NOMO-1 treated with DMSO at 0.1 percent for 48 hours (cell line): Measurements from ENCODE around the gene RPS10.

Experiments used
- DNase-seq: peaks from one replicate; lab custom pipeline; 2025; ENCODE audit not compliant: unreplicated experiment; lab: John Stamatoyannopoulos, UW

Gene RPS10

DNA sequence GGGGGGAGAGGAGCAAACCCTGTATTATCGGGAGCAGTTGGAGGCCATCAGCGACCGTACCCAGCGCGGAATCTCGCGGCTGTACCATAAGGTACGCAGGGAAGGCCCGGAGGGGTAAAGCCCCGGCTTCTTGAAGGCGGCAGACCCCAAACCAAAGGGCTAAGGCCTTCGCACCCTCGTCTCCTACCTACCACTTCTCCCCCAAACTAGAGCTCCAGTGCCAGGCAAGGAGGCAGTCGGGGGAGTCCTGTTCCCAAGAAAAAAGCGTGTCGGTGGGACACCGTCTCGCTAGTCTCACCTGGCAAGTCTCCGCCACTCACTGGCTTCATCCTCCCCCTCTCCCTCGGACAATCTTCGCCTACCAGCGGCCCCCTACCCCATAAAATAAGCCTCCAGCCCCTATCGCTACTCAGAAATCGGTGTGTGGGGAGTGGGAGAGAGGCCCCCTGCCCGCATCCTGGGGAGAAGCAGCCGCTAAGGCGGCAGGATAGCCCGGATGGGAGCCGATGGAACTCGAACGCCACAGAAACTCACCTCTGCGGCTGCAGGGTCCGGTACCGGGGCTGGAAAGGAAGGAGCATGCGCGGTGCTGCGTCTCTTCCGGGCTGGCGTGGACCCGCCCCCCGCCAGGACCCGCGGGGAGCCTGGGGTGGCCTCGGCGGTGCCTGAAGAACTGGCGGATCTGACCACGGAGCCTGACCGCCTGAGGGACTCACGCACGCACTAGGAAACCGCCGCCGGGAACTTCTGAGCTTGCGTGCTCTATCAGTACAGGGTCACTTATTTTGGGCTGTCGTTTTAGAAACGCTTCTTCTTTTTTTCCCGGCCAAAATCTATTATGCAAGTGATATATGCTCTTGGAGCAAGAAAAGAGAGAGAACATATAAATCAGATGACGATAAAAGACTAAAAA is at the start of gene RPS10:
RPS10 (minus strand) TSS at position 572 of the 913 bp plus-strand sequence. CDS start 848 bp downstream, outside the sequence.
- DNase-seq, result peak; percentile 87

DNA sequence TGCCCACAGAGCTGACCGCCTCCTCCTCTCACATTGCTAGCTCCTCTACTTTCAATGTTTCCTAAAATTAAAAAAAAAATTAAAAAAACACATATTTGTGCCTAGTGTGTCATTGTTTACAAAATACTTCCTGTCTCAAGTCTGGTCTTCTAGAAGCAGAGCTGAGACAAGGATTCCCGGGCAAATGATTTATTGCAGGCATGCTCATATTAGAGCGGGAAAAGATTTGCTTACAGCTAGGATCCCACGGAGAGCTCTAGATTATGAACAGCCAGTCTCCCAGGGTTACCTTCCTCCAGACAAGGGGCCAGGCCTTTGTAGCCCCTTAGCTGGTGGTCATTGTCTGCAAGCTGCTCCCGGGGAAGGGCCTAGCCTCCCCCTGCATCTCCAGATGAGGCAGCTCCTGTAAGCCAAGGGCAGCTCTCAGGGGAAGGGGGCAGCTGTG is 49.4 kb upstream of the RPS10 start:
- DNase-seq, result no peak

DNA sequence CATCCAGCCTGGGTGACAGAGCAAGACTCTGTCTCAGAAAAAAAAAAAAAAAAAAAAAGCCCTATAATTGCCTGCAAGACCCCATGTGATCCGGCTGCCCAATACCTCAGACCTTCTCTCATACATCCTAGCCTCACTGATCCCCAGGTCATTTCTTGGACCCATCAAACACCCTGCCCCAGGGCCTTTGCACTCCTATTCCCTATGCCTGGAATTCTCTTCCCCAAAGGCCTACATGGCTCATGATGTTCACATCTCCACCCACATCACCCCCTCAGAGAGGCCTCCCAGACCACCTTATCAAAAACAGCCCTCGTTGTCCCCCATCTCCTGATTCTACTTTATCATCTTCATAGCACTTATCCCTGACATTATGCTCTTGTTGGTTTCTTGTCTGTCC is 48.9 kb upstream of the RPS10 start:
- DNase-seq, result no peak

DNA sequence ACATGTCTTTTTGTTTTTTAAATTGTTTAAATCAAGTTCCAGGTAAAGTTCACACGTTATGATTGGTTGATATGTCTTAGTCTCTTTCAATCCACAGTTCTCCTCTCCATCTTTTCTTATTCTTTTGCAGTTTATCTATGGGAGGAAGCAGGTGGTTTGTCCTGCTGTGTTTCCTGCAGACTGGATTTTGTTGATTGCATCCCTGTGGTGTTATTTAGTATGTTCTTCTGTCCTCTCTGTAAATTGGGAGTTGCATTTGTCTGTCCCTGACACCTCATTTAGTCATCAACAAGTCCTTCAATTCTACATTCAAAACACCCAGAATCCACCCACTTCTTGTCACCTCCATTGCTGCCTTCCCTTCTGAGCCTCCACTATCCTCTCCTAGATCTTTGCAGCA is 48.1 kb upstream of the RPS10 start:
- no peak for DNase-seq

DNA sequence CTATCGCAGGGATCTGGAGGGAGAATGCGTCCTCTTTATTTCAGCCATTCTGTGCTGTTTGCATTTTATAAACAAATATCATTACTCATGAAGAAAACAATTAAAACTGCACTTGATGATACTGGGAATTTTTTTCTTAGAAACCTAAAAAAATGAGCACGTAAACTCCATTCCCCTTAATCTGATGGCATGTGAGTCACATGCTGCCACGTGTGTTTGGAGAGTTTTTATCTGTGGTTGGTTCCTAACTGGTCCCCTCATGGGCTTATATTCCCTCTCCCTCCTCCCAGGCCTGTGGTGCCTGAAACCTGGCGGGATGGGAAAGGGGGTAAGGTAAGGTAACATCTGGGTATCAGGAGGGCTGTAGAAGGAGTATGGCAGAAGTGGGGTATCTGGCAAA is 46.6 kb upstream of the RPS10 start:
- no peak for DNase-seq

DNA sequence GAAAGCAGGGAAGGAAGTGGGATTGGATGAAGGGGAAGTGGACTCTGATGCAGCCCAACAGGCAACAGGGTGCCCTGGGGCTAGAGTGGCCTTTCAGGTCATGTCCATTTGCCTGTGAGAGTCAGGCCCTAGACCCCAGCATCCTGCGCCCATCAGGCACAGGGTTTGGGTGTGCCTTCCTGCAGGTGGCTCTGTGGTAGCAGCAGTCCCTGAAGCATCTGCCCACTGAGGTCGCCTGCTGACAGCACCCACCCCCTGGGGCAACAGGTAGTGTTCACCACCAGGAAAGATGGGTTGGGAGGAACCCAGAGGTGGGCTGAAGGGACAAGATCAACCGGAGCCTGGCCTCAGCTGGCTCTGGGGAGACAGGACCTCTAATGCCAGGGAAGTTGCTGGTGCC is 43.6 kb upstream of the RPS10 start:
- no peak for DNase-seq

DNA sequence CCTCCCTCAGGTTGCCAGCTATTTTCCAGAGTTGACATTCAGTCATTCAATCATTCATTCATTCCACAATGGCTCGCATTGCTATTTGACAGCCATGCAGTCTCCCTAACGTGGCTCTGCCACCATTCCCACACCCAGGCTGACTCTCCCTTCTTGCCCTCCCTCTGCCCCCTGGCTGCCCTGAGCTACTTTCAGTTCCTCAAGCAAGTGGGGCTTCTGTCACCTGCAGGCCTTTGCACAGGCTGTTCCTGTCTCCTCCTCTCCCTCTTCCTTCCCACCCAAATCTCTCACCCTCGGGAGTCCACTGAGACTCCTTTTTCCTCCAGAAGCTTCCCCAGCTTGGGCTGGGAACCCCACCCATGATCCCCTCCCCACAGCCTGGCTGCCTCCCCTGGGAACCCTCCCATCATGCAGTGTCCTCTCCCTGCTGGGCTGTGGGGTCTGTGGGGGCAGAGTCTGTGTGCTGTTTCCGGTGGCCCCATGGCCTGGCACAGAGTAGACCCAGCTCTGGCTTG is 42.6 kb upstream of the RPS10 start:
- peak; percentile 70 for DNase-seq

DNA sequence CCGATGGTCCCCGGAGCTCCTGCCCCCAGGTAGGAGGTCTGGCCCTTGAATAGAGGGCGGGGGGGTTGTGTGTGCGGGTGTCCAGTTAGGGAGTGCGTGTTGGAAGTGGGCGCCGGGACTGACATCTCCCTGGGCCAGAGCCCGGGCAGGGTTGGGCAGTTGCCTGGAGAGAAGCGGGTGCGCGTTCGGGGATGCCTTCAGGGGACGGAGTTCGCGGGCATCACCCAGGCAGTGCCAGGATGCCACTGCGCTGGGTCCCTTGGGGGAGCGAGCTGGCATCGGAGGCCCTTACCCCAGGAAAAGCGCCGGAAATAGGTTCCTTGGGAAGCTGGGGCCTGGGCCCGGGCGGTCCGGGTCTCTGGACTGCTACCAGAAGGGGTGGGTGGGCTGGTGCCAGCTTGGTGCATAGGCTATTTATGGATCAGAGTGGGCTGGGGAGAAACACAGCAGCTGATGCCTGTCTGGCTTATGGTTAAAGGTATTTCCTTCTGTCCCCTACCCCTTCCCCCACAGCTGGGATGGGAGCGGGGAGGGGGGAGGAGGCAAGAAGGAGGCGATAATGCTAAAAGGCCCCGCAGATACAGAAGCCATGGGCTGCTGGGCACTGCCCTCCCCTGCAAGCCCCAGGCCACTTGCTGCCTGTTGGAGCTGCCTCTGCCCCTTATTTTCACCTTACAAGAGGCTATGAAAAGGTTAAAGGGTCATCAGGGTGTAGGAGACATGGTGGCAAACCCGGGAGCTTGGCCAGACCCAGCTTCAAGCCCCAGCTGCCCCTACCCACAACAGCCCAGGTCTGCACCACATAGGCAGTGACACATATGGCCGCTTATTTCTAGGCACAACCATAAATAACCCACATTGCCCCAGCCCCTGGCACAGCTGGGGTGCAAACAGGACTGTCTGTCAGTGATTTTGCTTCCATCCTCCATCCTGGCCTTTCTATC is 40.6 kb upstream of the RPS10 start:
- DNase-seq, result no peak

DNA sequence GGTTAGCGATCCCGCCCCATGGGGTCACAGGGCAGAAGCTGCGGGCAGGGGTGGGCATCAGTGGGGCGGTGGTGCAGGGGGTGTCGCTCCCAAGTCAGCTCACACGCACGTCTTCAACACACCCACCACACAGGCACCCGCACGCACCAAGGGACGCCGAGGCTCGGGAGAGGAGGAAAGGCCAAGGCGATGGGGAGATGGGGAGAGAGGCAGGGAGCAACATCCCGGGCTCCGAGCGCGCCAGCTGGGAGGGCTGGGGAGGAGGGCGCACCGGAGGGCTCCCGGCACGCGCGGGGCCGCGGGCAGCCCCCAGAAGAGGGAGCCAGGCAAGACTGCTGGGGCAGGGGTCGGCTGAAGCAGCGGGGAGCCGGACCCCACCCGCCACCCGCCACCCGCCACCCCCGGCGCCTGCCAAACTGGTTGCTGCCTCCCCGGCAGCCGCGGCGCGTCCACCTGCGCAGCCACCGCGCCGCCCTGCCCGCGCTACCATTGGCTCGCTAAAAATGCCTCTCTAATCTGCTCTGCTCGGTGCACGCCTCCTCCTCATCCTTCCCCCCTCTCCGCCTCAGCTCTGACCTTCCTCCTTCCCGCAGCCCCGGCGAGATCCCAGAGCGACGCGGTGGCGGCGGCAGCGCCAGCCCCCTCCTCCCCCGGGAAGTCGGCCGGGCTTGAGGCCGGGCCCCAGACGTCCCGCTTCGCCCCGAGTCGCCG is 39.8 kb upstream of the RPS10 start, which contains the start of gene PACSIN1:
PACSIN1 (plus strand) TSS at position 546 of the 711 bp plus-strand sequence. CDS start 60,230 bp downstream, outside the sequence.
- DNase-seq, result peak; percentile 8

DNA sequence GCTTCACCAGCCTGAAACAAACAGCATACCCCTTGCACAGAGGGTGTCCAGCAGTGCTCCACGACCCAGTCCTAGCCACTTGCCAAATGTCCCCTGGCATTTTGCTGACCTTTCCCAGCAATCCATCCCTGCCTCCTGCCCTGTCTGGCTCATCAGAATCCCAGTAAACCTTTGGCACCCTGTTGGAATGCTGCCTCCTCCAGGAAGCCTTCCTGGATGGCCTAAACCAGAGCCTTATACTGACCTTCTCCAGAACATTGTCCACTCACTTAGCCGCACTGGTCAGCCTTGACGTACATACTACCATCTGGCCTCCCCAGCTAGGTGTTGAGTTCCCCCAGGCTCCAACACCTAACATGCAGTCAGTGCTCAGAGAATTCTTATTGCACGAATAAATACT is 38.0 kb upstream of the RPS10 start:
- DNase-seq, result no peak

DNA sequence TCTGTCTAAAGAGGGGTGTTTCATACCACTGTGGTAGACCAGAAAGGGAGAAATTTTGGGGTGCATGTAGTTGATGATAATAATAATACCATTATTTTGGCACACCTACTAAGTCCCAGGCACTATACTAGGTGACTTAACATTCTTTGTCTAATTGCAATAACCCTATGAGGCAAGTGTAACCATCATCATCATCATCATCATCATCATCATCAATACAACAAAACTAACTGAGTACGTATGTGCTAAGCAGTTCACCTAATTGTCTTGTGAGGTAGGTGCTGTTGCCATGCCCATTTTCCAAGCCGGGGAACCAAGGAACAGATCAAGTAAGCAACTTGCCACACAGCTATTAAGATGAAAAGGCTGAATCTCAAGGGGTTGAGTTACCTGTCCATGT is 37.4 kb upstream of the RPS10 start:
- DNase-seq, result no peak

DNA sequence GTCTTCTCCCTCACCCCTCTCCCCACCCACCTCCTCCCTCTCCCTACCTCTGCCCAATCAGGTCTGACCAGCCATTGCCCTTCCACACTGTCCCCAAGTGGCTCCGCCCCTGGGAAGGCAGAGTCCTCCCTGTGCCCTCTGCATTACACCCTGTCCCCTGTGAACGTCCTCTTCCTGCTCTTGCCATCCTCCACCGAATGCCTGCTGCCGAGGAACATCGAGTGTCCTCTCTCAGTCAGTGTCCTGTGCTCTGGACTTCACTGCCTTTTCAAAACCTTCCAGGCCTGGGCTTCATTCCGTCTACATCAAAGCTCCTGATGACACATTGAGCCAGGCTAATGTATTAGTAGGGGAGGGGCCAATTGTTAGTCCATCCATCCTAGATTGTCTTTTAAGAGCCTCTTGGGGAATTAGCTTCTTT is 36.7 kb upstream of the RPS10 start:
- DNase-seq, result peak; percentile 9

DNA sequence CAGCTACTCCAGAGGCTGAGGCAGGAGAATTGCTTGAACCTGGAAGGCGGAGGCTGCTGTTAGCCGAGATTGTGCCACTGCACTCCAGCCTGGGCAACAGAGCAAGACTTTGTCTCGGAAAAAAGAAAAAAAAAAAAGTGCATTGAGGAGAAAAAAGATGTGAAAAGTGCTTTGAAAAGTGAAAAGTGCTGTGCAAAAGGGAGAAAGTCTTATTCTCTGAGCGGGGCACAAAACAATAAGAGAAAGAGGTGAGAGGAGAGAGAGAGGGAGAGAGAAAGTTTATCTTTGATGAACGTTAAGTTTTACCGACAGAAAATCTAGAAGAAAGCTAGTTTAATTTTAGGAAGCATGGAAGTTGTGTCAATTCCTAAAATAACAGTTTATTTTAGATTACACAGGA is 36.1 kb upstream of the RPS10 start:
- DNase-seq, result no peak

DNA sequence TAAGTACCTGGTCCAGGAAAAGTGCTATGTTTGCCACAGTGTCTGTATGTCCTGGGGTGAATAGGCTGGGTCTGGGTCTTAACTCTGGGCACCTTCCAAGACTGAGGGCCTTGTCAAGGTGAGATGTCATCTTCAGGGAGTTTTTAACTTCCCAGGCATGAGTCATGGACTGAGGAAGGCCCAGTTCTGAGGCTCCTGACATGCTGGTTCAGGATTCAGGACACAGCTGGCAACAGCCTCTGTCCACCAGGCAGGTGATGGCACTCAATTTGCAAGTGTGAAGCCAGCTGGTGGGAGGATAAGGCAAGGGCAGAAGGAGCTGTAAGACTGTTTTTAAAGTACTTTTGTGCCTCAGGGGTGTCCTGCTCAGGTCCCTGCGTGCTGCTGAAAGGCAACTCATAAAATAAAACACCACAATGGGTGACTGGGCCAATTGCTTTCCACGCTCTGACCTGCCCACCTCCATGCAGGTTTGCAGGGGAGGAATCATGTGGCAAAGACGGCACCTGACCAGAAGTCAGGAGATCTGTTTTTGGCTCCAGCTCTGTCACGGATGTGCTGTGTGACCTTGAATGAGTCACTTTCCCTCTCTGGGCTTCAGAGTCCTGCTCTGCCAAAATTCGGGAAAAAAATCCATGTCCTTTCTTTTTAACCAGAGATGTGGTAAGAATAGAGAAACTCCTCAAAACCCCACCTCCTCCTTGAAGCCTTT is 35.1 kb upstream of the RPS10 start:
- DNase-seq, result no peak

DNA sequence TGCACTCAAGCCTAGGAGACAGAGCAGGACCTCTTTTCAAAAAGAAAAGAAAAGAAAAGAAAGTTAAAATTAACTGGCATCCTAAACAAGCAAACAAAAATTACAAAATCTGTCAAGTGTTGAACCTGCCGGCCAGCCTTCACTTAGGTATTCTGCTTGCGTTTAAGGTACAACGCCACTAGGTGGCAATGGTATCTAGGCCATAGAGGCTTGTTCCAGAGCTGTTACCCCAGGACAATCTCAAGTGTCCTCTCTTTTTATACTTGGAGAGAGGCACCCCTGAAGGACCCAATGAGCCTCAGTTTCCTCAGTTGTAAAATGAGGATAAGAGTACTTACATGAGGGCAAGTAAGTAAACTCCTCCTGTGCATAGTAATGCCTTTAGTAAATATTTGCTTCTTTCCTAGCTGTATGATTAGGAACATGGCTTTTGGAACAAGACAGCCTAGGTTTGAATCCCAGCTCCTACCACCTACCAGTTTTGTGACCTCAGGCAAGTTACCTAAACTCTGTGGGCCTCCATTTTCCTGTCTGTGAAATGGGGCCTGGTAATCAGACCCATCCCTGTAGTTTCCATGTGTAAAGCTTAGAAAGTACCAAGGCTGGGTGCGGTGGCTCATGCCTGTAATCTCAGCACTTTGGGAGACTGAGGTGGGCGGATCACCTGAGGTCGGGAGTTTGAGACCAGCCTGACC is 34.2 kb upstream of the RPS10 start:
- DNase-seq, result peak; percentile 57

DNA sequence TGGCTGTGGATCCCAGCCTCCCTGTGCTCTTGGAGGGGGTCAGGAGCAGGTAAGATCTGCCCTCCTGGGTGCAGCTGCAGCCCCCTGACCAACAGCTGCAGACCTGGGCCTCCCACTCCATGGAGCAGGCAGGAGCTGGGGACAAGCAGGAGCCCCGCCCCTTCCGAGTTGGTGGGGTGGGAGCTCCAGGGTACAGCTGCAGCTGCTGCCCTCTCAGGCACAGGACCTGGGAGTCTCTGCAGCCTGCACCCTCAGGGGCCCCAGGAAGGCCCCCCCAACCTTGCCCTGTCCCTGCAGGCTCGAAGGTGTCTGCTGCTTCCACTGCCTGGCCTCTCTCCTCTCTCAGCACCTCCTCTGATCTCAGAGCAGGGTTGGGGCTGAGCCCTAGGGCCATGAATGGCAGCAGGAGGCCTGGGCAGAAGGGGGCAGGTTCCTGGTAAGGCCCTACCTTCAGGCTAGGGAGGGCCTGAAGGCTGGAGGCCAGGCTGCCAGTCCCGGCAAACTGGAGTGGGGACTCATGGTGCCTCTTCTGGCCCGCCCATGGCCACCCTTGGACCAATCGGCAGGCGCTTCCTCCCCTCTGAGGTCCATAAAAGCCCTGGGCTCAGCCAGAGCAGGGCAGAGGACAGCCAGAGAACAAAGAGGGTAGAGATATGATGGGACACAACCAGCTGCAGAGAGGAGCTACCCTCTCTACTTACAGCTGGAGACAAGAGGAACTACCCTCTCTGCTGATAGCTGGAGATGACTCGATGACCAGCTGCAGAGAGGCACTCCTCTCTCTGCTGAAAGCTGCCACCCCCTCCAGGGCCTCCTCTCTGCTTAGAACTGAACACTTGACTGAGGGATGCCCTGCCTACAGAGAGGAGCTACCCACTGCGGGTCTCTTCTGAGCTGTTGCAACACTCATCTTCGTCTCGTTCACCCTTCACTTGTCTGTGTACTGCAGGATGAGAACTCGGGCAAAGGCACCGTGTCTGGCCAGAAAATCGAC is 32.2 kb upstream of the RPS10 start:
- DNase-seq, result no peak

DNA sequence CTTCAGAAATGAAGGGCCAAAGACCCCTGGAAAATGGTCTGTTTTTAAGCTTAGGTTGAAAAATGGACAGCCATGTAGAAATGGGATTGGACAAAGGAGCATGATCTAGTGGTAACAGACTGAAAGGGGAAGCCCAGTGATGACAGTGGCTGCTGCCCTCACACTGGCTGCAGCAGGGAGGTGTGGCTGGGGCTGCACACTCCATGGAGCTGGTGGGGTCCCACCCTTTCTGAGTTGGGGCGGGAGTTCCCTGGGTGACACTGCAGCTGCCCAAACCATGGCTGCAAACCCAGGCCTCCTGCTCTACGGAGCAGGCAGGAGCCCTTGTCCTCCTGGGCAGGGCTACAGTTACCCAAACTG is 31.5 kb upstream of the RPS10 start:
- no peak for DNase-seq

DNA sequence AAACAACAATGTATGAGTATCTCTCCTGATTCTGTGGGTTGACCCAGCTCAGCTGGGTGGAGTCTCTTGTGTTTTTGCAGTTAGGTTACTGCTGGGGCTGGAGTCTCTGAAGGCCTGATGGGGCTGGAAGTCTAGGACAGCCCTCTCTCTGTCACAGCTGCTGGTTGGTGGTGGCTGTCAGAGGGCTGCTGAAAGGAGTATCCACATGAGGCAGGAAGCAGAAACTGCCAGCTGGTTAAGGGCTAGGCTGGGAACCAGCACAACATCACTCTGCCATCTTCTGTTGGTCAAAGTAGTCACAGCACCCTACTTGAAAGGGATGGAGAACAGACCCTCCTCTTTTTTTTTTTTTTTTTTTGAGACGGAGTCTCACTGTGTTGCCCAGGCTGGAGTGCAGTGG is 30.0 kb upstream of the RPS10 start:
- no peak for DNase-seq
